NCI-H128 (cell line): Measurements from ENCODE around the gene NTMT1.
"Not testable (repeated sequence)": the region's sequence is repeated elsewhere in the genome, so short reads cannot be mapped to it uniquely, and the experiment has no call there.

ENCODE experiments used
- DNase-seq: peaks from one replicate; lab custom pipeline; 2025; ENCODE audit not compliant: unreplicated experiment; lab: John Stamatoyannopoulos, UW

Gene NTMT1

GRCh38 chr9:129649726-129650679, 24.0 kb downstream of the NTMT1 start:
- DNase-seq = no peak

GRCh38 chr9:129650680-129651235, 24.8 kb downstream of the NTMT1 start:
- DNase-seq = no peak

- DNase-seq = no peak
Measured at GRCh38 chr9:129653823-129654553, 28.0 kb downstream of the NTMT1 start.

GRCh38 chr9:129654554-129655040, 28.6 kb downstream of the NTMT1 start:
- DNase-seq = no peak

- no peak for DNase-seq
Measured at GRCh38 chr9:129655154-129655553, 29.2 kb downstream of the NTMT1 start.

GRCh38 chr9:129655696-129656095, 29.7 kb downstream of the NTMT1 start:
- DNase-seq = no peak

- DNase-seq = no peak
Measured at GRCh38 chr9:129656795-129657390, 30.9 kb downstream of the NTMT1 start.

GRCh38 chr9:129661029-129661428, 35.1 kb downstream of the NTMT1 start:
- no peak for DNase-seq

GRCh38 chr9:129662239-129662638, 36.3 kb downstream of the NTMT1 start:
- DNase-seq = not testable (repeated sequence)

GRCh38 chr9:129664746-129665388, 38.9 kb downstream of the NTMT1 start:
- DNase-seq = no peak

GRCh38 chr9:129665389-129665775, 39.4 kb downstream of the NTMT1 start, which contains the start of gene PRRX2:
Gene PRRX2, plus strand, starts transcription at chr9:129665647. Its CDS starts 221 bp downstream, at chr9:129665868.
- no peak for DNase-seq

GRCh38 chr9:129665814-129666520, 40.0 kb downstream of the NTMT1 start:
- DNase-seq = no peak

- DNase-seq = no peak
Measured at GRCh38 chr9:129666575-129666974, 40.6 kb downstream of the NTMT1 start.

GRCh38 chr9:129667378-129667777, 41.4 kb downstream of the NTMT1 start:
- DNase-seq = no peak

- DNase-seq = no peak
Measured at GRCh38 chr9:129667850-129668249, 41.9 kb downstream of the NTMT1 start.

GRCh38 chr9:129669141-129669718, 43.3 kb downstream of the NTMT1 start:
- DNase-seq = no peak

GRCh38 chr9:129669946-129670345, 44.0 kb downstream of the NTMT1 start:
- DNase-seq = no peak

GRCh38 chr9:129671065-129671464, 45.1 kb downstream of the NTMT1 start:
- DNase-seq = no peak

- no peak for DNase-seq
Measured at GRCh38 chr9:129671519-129671918, 45.6 kb downstream of the NTMT1 start.

- no peak for DNase-seq
Measured at GRCh38 chr9:129672702-129673101, 46.7 kb downstream of the NTMT1 start.
